ENCODE data around the gene NPEPPS. TPM values are rescaled to one million over a fixed set of nuclear protein-coding genes. Genes with fewer than 3 reads are reported as not detected.
"Not testable (repeated sequence)": the region's sequence is repeated elsewhere in the genome, so short reads cannot be mapped to it uniquely, and the experiment has no call there.

Gene NPEPPS
- total RNA-seq, 1 experiment from 2014 or later = 117 TPM

DNA sequence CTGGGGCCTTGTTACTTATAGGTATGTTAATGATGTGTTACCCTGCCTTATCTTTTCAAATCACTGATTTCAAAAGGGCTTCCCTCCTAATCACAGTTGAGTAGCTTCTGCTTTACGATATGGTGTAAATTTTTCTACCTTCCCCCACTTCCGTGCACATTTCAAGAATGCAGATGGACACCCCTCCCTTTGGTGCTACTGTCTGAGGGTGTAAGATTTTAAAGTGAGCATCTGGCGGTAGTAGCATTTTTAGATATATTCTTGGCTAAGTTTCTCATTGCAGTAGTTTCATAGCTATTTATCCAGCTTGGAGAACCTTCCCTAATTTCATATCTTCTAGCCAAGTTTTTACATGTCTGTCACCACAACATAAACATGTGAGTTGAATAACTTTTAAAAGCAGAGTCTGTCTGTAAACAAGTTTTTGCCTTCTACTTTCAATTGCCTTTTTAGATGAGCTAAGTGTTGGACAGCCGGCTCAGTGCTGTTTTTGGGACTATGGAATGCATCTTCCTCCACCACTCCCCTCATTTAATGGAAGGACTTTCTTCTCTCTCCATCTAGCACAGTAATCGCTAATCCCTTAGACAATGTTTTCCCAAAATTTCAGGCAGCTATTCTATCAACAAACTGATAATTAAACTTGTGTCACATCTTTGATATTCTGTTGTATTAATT, 55.6 kb downstream of the NPEPPS start:
- H2AFZ ChIP-seq (ENCODE audit: low read length); H3K27me3 Mint-ChIP-seq (ENCODE audit: low read depth); DNase-seq; H2BK120ac ChIP-seq (ENCODE audit: low read depth, low read length, poor library complexity, severe bottlenecking); H2BK20ac ChIP-seq (ENCODE audit: low read depth, low read length, poor library complexity, severe bottlenecking); H2AK5ac ChIP-seq (ENCODE audit: insufficient read length, low read length); H3K27me3 ChIP-seq (ENCODE audit: insufficient read depth, low read length); H3K27ac ChIP-seq (ENCODE audit: insufficient read length, low read depth, low read length); H3K56ac ChIP-seq (ENCODE audit: insufficient read length, low read depth, low read length); H3K18ac ChIP-seq (ENCODE audit: insufficient read length, low read depth, low read length); H3K9me3 ChIP-seq (ENCODE audit: control insufficient read depth, low read depth, low read length); H3K4me1 Mint-ChIP-seq; H2BK15ac ChIP-seq (ENCODE audit: low read depth, low read length); H3K79me1 ChIP-seq (ENCODE audit: insufficient read depth, low read depth, low read length, poor library complexity, severe bottlenecking); H4K91ac ChIP-seq (ENCODE audit: insufficient read length, low read depth, low read length); H2BK12ac ChIP-seq (ENCODE audit: insufficient read length, low read depth, low read length); H4K8ac ChIP-seq (replicated peaks; ENCODE audit: insufficient read length, low read depth, low read length); H3K23me2 ChIP-seq (ENCODE audit: insufficient read length, low read depth, low read length, poor library complexity, severe bottlenecking); H3K4ac ChIP-seq (ENCODE audit: low read depth, low read length); H3K9me3 Mint-ChIP-seq; H3K4me3 Mint-ChIP-seq; H3T11ph ChIP-seq (ENCODE audit: low read length); H3K23ac ChIP-seq (ENCODE audit: insufficient read length, low read depth, low read length); H3K79me2 ChIP-seq (ENCODE audit: insufficient read depth, low read length); H3K4me2 ChIP-seq (ENCODE audit: insufficient read depth, insufficient read length, low read length); H3K4me1 ChIP-seq (ENCODE audit: insufficient read depth, low read length); H3K14ac ChIP-seq (ENCODE audit: insufficient read depth, low read length); H4K20me1 ChIP-seq (ENCODE audit: control insufficient read depth, insufficient read depth, insufficient read length); H2BK5ac ChIP-seq (ENCODE audit: insufficient read length, low read length); H3K9ac ChIP-seq (ENCODE audit: extremely low read depth, insufficient read length, low read length); H4K5ac ChIP-seq (ENCODE audit: insufficient read length, low read depth, low read length): not testable (repeated sequence)
- peaks cover 0 to 34% (median 19%) of the 10 kb centered on the region in 3 experiments; a peak in 6 of 7 replicates for H3K36me3 Mint-ChIP-seq (ENCODE audit: insufficient read depth in 1 of 3, low read depth in 3 of 3)
- H3K27ac Mint-ChIP-seq = 0 out of 7 replicates have a peak overlapping the region, but pooled peaks of 1 of the 3 experiments have one; percentile 34
- no CpG with 5 or more reads among the region's 5 CpGs for WGBS (ENCODE audit: extremely low coverage, insufficient read length, low lambda C conversion rate)

DNA sequence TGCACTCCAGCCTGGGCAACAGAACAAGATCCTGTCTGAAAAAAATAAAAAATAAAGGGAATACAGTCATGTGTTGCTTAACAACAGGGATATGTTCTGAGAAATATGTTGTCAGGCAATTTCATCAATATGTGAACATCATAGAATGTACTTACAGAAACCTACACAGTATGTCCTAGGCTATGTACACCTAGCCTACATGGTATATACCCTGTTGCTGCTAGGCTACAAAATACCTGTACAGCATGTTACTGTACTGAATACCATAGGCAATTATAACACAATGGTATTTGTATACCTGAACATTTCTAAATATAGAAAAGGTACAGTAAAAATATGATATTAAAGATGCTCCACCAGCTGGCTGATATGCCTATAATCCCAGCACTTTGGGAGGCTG, 62.6 kb downstream of the NPEPPS start:
- not testable (repeated sequence) for H3K4me2 ChIP-seq (ENCODE audit: insufficient read depth, insufficient read length, low read length)

More for the DNA sequence above, 62.6 kb downstream of the NPEPPS start:
- H3K79me2 ChIP-seq (ENCODE audit: insufficient read depth, low read length); H3K4ac ChIP-seq (ENCODE audit: low read depth, low read length); H2BK20ac ChIP-seq (ENCODE audit: low read depth, low read length, poor library complexity, severe bottlenecking); H2BK12ac ChIP-seq (ENCODE audit: insufficient read length, low read depth, low read length); H4K91ac ChIP-seq (ENCODE audit: insufficient read length, low read depth, low read length); H3K27ac ChIP-seq (ENCODE audit: insufficient read length, low read depth, low read length); H4K20me1 ChIP-seq (ENCODE audit: control insufficient read depth, insufficient read depth, insufficient read length); H3K4me3 Mint-ChIP-seq; H3K23me2 ChIP-seq (ENCODE audit: insufficient read length, low read depth, low read length, poor library complexity, severe bottlenecking); H3K4me1 ChIP-seq (ENCODE audit: insufficient read depth, low read length); H3K56ac ChIP-seq (ENCODE audit: insufficient read length, low read depth, low read length); H3K14ac ChIP-seq (ENCODE audit: insufficient read depth, low read length); H3T11ph ChIP-seq (ENCODE audit: low read length); H3K27me3 ChIP-seq (ENCODE audit: insufficient read depth, low read length); H2AFZ ChIP-seq (ENCODE audit: low read length); H3K23ac ChIP-seq (ENCODE audit: insufficient read length, low read depth, low read length); H3K79me1 ChIP-seq (ENCODE audit: insufficient read depth, low read depth, low read length, poor library complexity, severe bottlenecking); H3K9me3 ChIP-seq (ENCODE audit: control insufficient read depth, low read depth, low read length); H3K4me1 Mint-ChIP-seq; DNase-seq; H3K18ac ChIP-seq (ENCODE audit: insufficient read length, low read depth, low read length); H3K27me3 Mint-ChIP-seq (ENCODE audit: low read depth); H3K9me3 Mint-ChIP-seq; H3K9ac ChIP-seq (ENCODE audit: extremely low read depth, insufficient read length, low read length); H2AK5ac ChIP-seq (ENCODE audit: insufficient read length, low read length); H2BK15ac ChIP-seq (ENCODE audit: low read depth, low read length); H3K27ac Mint-ChIP-seq; H2BK5ac ChIP-seq (ENCODE audit: insufficient read length, low read length); H4K8ac ChIP-seq (replicated peaks; ENCODE audit: insufficient read length, low read depth, low read length); H2BK120ac ChIP-seq (ENCODE audit: low read depth, low read length, poor library complexity, severe bottlenecking); H4K5ac ChIP-seq (ENCODE audit: insufficient read length, low read depth, low read length): not testable (repeated sequence)
- H3K36me3 Mint-ChIP-seq (ENCODE audit: insufficient read depth in 1 of 3, low read depth in 3 of 3) = peaks cover 10 to 53% (median 44%) of the 10 kb centered on the region in 3 experiments; a peak in 6 of 7 replicates
